ENCODE measurements around the gene ATP8A2. TPM values are rescaled to one million over a fixed set of nuclear protein-coding genes. Genes with fewer than 3 reads are reported as not detected.

Gene ATP8A2
- total RNA-seq, 2 experiments from 2014 or later: 0.92 to 0.94 TPM

DNA sequence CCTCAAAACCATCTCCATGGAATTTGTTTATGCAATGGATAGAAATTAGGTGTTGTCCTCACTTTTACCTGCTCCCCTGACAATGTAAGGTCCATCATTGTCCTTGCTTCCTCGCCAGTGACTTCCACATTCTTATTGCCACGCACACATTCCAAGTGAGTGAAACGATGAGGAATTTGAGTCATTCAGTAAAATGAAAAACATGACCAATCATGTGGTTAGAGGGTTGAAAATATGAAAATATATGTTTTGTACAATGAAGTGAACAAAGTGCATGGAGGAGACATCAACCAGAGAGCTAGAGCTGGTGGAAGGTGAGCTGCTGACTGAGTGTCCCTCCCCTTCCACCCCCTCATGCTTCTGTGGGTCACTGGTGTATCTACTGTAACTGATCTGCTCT, 91.7 kb downstream of the ATP8A2 start:
- H3K4me3 Mint-ChIP-seq: no peak overlapping the region
- ChIA-PET POLR2A (no interaction called here), CTCF (no interaction called here)
- H3K27me3 Mint-ChIP-seq: peaks cover 24% of the 10 kb centered on the region
- no peak for ATAC-seq
- no peaks in the 10 kb centered on the region for H3K4me1 Mint-ChIP-seq (ENCODE audit: low read depth)
- H3K36me3 Mint-ChIP-seq (ENCODE audit: low read depth): no peaks in the 10 kb centered on the region
- TF ChIP-seq, protein P1, sequence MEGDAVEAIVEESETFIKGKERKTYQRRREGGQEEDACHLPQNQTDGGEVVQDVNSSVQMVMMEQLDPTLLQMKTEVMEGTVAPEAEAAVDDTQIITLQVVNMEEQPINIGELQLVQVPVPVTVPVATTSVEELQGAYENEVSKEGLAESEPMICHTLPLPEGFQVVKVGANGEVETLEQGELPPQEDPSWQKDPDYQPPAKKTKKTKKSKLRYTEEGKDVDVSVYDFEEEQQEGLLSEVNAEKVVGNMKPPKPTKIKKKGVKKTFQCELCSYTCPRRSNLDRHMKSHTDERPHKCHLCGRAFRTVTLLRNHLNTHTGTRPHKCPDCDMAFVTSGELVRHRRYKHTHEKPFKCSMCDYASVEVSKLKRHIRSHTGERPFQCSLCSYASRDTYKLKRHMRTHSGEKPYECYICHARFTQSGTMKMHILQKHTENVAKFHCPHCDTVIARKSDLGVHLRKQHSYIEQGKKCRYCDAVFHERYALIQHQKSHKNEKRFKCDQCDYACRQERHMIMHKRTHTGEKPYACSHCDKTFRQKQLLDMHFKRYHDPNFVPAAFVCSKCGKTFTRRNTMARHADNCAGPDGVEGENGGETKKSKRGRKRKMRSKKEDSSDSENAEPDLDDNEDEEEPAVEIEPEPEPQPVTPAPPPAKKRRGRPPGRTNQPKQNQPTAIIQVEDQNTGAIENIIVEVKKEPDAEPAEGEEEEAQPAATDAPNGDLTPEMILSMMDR (IDR thresholded peaks at IDR 0.05): no peak
- DNase-seq: no peak
- H3K27ac Mint-ChIP-seq: no peak overlapping the region
- H3K9me3 Mint-ChIP-seq: no peaks in the 10 kb centered on the region
- intact Hi-C loops (cut with micrococcal nuclease): no loop called here

DNA sequence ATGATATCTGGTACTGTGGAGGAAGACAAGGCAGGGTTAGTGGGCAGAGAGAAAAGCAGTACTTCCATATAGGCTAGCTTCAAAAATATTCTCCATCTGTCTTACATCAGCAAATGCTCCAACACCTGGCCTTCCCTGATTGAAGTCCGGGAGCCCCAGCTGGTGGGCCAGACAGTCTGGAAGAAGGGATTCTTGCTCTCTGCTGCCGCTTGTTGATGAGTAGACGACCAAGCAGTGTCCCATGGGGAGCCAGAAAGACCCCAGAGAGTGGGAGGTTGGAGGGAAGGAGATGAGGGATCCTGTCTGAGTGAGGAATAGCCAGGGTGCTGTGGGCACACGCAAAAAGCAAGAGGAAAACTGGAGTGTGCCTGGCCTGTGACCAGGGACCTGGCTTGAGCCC, 95.1 kb downstream of the ATP8A2 start:
- H3K9me3 Mint-ChIP-seq: no peaks in the 10 kb centered on the region
- ChIA-PET POLR2A (no interaction called here), CTCF (no interaction called here)
- no peak overlapping the region for H3K27ac Mint-ChIP-seq
- peaks cover 40% of the 10 kb centered on the region for H3K27me3 Mint-ChIP-seq
- intact Hi-C loops (cut with micrococcal nuclease): no loop called here
- no peak for ATAC-seq
- peaks cover 2% of the 10 kb centered on the region for H3K36me3 Mint-ChIP-seq (ENCODE audit: low read depth)
- no peak overlapping the region for H3K4me3 Mint-ChIP-seq
- peaks cover 4% of the 10 kb centered on the region for H3K4me1 Mint-ChIP-seq (ENCODE audit: low read depth)
- TF ChIP-seq, protein P1 (IDR thresholded peaks at IDR 0.05): no peak
- no peak for DNase-seq

DNA sequence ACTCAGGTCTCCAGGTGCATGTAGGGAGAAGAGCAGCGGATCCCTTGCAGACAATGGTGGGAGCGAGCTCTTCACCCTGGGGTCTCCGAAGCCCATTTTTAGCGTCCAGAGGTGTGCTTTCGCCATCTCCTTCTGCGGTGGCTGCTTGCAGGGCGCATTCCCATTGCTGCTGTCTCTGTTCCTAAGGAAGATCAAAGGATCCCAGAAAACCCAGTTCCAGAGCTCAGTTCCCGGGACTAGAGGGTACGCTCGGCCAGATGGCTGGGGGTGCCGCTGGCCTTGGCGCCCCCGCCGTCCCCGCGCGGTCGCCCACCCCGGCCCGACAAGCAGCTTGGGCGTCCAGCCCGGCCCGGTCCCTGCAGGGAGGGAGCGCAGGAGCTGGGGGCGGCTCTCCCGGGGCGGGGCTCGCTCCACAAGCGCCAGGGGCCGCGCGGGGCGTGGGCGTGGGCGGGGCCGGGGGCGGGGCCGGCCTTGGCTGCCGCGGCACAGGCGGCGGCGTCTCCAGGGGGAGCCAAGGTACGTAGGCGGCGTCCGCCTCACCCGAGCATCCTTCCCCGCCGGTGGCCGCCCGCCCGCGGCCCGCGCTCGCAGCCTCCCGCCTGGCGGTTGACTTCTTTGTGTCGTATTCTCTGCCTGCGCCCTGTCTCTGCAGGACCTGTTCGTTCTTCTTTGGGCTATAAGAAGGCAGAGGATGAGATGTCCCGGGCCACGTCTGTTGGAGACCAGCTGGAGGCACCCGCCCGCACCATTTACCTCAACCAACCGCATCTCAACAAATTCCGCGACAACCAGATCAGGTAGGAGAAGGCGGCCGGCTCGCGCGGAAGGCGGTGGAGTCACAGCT, 96.8 kb downstream of the ATP8A2 start:
- TF ChIP-seq, protein P1 (IDR thresholded peaks at IDR 0.05): no peak

DNA sequence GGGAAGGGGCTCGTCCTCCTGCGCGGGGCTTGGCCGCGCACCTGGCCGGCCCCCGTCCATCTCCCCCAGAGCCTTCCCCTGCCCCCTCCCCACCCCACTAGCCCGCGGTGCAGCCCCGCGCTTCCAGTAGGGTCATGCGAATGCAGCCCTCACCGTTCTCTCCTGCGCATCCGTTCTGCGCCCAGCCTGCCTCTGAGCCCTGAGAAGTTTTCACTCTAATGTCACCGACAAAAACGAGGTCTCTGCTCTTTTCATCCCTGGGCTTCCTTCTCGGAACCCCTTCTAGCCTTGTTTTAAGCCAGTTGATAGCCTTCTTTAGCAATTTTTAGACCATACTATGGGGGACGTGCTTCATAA, 97.4 kb downstream of the ATP8A2 start:
- TF ChIP-seq, protein P1 (IDR thresholded peaks at IDR 0.05): no peak
- DNase-seq (no peak), ATAC-seq (no peak)
- Mint-ChIP-seq H3K36me3 (ENCODE audit: low read depth) (peaks cover 2% of the 10 kb centered on the region), H3K4me3 (no peak overlapping the region), H3K27me3 (peaks cover 39% of the 10 kb centered on the region), H3K27ac (no peak overlapping the region), H3K4me1 (ENCODE audit: low read depth) (peaks cover 4% of the 10 kb centered on the region), H3K9me3 (no peaks in the 10 kb centered on the region)
- ChIA-PET CTCF (no interaction called here), POLR2A (no interaction called here)
- intact Hi-C loops (cut with micrococcal nuclease): no loop called here

More for the DNA sequence above, 96.8 kb downstream of the ATP8A2 start:
- ATAC-seq (peak; percentile 39), DNase-seq (peak; percentile 28)
- ChIA-PET POLR2A (no interaction called here), CTCF (no interaction called here)
- intact Hi-C loops (cut with micrococcal nuclease): no loop called here
- Mint-ChIP-seq H3K9me3 (no peaks in the 10 kb centered on the region), H3K4me3 (no peak overlapping the region), H3K27me3 (peaks cover 40% of the 10 kb centered on the region), H3K36me3 (ENCODE audit: low read depth) (peaks cover 2% of the 10 kb centered on the region), H3K27ac (no peak overlapping the region), H3K4me1 (ENCODE audit: low read depth) (peaks cover 4% of the 10 kb centered on the region)

DNA sequence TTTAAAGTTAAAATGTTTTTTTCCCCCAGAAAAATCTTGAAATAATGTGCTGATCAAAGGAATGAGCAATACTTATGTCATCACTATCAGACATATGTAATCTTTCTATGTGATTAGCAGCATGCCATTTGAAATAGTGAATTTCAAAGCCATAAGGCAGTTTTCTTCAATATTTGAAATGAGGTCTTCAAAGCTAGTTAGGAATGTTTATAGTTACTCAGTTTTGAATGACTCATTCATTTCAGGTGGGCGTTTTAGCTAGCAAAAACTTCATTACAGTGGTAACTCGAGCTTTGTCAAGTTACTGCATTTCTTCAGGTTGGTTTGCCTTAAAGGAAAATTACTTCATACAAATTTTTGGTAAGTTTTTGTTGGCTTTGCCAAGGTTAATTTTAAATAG, 102.1 kb downstream of the ATP8A2 start:
- no peak for DNase-seq
- TF ChIP-seq, protein P1 (IDR thresholded peaks at IDR 0.05): no peak
- no peaks in the 10 kb centered on the region for H3K9me3 Mint-ChIP-seq
- H3K4me1 Mint-ChIP-seq (ENCODE audit: low read depth): peaks cover 3% of the 10 kb centered on the region
- H3K27ac Mint-ChIP-seq: no peak overlapping the region
- no peak for ATAC-seq
- H3K36me3 Mint-ChIP-seq (ENCODE audit: low read depth): peaks cover 2% of the 10 kb centered on the region
- H3K27me3 Mint-ChIP-seq: peaks cover 25% of the 10 kb centered on the region
- H3K4me3 Mint-ChIP-seq: no peak overlapping the region
- ChIA-PET POLR2A (no interaction called here), CTCF (interaction anchor here (1.4 kb wide), 1 partner anchor 14 kb away, joined by 3 read pairs; no protein-coding TSS in a partner anchor)
- intact Hi-C loops (cut with micrococcal nuclease): no loop called here
